Measurements from ENCODE around the gene PTK6. TPM values are rescaled to one million over a fixed set of nuclear protein-coding genes. Genes with fewer than 3 reads are reported as not detected.
A peak's percentile ranks its signal among the peaks of the same experiment; 100 is the strongest.

Gene PTK6
- total RNA-seq = under 1 TPM; 0.19 to 0.30 TPM
- polyA plus RNA-seq = 1 to 10 TPM in 1 of 2 donors, under 1 TPM in 1; 0.10 to 4.6 TPM
- long read RNA-seq, donor 1 = 0 reads
- long read RNA-seq, donor 2, partial matches to known transcripts = 0 of 2 reads
- long read RNA-seq, donor 2, other reads (novel, unspliced or antisense) = 2 of 2 reads

DNA sequence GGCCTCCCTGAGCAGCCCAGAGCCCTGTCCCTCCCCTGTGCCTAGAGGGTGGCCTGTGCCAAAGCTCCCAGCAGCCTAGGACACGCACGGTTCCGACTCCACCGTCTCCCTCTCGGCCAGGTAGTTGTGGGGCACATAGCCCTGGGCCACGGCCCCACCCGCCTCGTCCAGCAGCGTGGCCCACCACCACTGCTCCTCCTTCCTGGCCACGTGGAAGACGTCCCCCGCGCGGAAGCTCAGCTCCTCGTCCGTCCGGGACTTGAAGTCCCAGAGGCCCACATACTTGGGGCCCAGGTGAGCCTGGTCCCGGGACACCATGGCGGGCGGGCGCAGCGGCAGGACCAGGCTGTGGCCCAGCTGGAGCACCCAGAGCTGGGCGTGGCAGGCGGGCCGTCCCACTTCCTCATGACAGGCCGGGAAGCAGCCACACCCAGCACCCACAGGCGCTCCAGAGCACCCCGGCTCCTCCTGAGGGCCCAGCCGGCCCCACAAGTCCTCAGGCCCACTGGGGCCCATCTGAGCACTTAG is at the start of gene PTK6:
Gene PTK6, minus strand, starts transcription at position 380 of the 528 bp plus-strand sequence. Its CDS starts 62 bp downstream, at position 318.
- Histone ChIP-seq H3K36me3 (ENCODE audit: control insufficient read depth in 1 of 2, insufficient read depth in 2 of 2, low read length in 1 of 2) (no peaks in the 10 kb centered on the region), H3K9me3 (ENCODE audit: control insufficient read depth, low read length) (no peaks in the 10 kb centered on the region), H3K4me3 (ENCODE audit: low read length in 2 of 2) (no peak within 1 kb of the TSS), H3K4me1 (ENCODE audit: control insufficient read depth in 1 of 2, insufficient read depth in 2 of 2, low read length in 2 of 2) (no peaks in the 10 kb centered on the region), H3K27ac (ENCODE audit: low read depth in 1 of 2, low read length in 2 of 2) (no peak within 1 kb of the TSS), H3K27me3 (ENCODE audit: control insufficient read depth in 1 of 2, insufficient read depth in 2 of 2, low read length in 1 of 2) (no peaks in the 10 kb centered on the region)
- intact Hi-C loops (cut with DNase I) = loop anchor here (2.0 to 10.0 kb wide), 4 partner anchors 118 to 438 kb away; partner anchors contain the start of genes ABHD16B (in 1 of the 2), RTEL1 (in 1 of the 2) and STMN3 (in 1 of the 2)
- WGBS, 2 donors = 82 to 84% methylated on average over 26 to 29 of the region's 29 CpGs
- peak in 1 of 2 donors; percentile 79 for DNase-seq
- peak; percentile 13 for ATAC-seq (ENCODE audit: low FRiP score)

DNA sequence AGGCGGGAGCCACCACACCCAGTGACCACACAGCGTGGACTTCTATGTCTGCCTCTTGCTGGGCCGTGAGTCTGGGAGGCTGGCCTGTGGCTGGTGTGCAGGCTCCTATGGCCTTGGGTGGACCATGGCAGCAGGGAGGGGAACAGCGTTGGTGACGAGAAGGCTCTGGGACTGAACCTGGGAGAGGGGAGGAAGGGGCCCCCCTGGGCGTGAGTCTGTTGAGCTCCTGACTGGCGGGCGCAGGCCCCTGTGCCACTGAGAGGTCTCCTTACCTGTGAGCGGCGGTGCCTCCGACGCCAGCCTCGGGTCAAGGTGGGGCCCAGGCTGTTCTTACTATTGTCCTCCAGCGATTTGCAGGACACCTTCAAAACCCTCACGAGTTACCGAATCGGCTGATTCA is 49.6 kb upstream of the PTK6 start:
- H3K27ac ChIP-seq (ENCODE audit: low read depth in 1 of 2, low read length in 2 of 2) = no peak overlapping the region
- no peak overlapping the region for H3K4me3 ChIP-seq (ENCODE audit: low read length in 2 of 2)
- peaks cover 0 to 11% of the 10 kb centered on the region in 2 donors for H3K36me3 ChIP-seq (ENCODE audit: control insufficient read depth in 1 of 2, insufficient read depth in 2 of 2, low read length in 1 of 2)
- WGBS, 2 donors = 88 to 92% methylated on average over 17 of the region's 17 CpGs
- no peaks in the 10 kb centered on the region for H3K4me1 ChIP-seq (ENCODE audit: control insufficient read depth in 1 of 2, insufficient read depth in 2 of 2, low read length in 2 of 2)
- no peak for ATAC-seq (ENCODE audit: low FRiP score)
- H3K9me3 ChIP-seq (ENCODE audit: control insufficient read depth, low read length) = no peaks in the 10 kb centered on the region
- no peaks in the 10 kb centered on the region for H3K27me3 ChIP-seq (ENCODE audit: control insufficient read depth in 1 of 2, insufficient read depth in 2 of 2, low read length in 1 of 2)
- DNase-seq = peak in 1 of 2 donors; percentile 74
- intact Hi-C loops (cut with DNase I) = no loop called here

DNA sequence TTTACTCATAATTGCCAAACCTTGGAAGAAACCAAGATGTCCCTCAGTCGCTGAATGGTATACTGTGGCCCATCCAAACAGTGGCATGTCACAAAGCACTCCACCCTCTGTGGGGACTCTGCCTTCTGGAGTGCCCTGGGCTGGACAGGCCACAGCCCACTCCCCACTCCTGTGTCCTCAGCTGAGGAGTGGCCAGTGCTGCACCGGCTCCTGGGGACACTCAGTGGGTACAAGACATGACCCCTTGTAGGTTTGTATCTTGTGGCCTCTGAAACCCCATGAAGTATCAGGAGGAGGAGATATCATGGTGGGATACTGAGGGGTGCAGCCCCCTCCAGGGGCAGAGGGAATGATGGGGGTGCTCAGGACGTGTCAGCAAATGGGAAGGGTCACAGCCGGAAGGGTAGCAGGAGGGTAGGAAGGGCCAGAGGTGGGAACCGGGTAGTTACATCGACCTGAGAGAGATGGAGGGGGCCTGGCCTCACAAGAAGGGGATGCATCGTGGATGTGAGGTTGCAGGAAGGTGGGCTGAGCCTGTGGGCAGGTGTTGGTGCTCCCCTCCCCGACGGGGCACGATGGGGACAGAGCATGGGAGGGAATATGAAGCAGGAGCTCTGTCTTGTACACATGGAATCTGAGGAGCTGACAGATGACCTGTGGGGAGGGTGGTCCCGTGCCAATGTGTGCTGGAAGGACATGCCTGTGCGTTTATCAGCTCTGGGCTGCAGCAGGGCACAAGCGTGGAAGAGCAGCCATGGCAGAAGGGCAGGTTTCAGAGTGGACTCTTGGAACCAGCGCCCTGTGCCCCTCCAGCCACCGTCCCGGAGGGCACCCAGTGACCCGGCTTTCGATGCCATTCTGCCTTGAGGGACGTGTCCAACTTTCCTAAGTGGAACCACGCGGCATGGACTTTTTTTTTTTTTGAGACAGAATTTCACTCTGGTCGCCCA is 48.7 kb upstream of the PTK6 start:
- ATAC-seq (ENCODE audit: low FRiP score) (no peak), DNase-seq (peak in 1 of 2 donors; percentile 45)
- 75 to 77% methylated on average over 22 of the region's 22 CpGs for WGBS, 2 donors

DNA sequence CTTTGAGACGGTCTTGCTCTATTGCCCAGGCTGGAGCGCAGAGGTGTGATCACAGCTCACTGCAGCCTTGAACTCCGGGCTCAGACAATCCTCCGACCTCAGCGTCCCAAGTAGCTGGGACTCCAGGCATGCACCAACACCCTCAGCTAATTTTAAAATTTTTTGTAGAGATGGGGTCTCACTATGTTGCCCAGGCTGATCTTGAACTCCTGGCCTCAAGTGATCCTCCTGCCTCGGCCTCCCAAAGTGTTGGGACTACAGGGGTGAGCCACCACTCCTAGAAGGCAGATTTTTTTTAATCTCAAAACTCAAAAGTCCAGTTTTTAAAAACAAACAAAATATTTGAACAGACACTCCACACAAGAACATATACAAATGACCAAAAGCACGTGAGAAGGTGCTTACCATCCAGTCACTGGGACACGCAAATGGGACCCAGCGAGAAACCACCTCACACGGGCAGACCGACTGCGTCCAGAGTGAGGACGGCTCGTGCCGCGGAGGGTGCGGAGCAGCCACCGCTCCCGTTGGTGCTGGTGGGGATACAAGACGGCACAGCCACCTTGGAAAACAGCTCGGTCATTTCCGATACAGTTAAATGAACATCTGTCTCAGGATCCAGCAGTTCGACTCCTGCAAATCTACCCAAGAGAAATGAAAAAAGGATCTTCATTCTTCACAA is 45.3 kb upstream of the PTK6 start:
- Histone ChIP-seq H3K36me3 (ENCODE audit: control insufficient read depth in 1 of 2, insufficient read depth in 2 of 2, low read length in 1 of 2) (no peaks in the 10 kb centered on the region), H3K9me3 (ENCODE audit: control insufficient read depth, low read length) (no peaks in the 10 kb centered on the region), H3K4me3 (ENCODE audit: low read length in 2 of 2) (no peak overlapping the region), H3K27me3 (ENCODE audit: control insufficient read depth in 1 of 2, insufficient read depth in 2 of 2, low read length in 1 of 2) (no peaks in the 10 kb centered on the region), H3K27ac (ENCODE audit: low read depth in 1 of 2, low read length in 2 of 2) (no peak overlapping the region), H3K4me1 (ENCODE audit: control insufficient read depth in 1 of 2, insufficient read depth in 2 of 2, low read length in 2 of 2) (no peaks in the 10 kb centered on the region)
- intact Hi-C loops (cut with DNase I) = no loop called here
- 84 to 88% methylated on average over 23 of the region's 23 CpGs for WGBS, 2 donors
- ATAC-seq (ENCODE audit: low FRiP score) (no peak), DNase-seq (no peak)

More for the DNA sequence above, 48.7 kb upstream of the PTK6 start:
- Histone ChIP-seq H3K4me3 (ENCODE audit: low read length in 2 of 2) (no peak overlapping the region), H3K27ac (ENCODE audit: low read depth in 1 of 2, low read length in 2 of 2) (no peak overlapping the region), H3K9me3 (ENCODE audit: control insufficient read depth, low read length) (no peaks in the 10 kb centered on the region), H3K4me1 (ENCODE audit: control insufficient read depth in 1 of 2, insufficient read depth in 2 of 2, low read length in 2 of 2) (no peaks in the 10 kb centered on the region), H3K27me3 (ENCODE audit: control insufficient read depth in 1 of 2, insufficient read depth in 2 of 2, low read length in 1 of 2) (no peaks in the 10 kb centered on the region), H3K36me3 (ENCODE audit: control insufficient read depth in 1 of 2, insufficient read depth in 2 of 2, low read length in 1 of 2) (peaks cover 0 to 8% of the 10 kb centered on the region in 2 donors)
- intact Hi-C loops (cut with DNase I) = no loop called here

DNA sequence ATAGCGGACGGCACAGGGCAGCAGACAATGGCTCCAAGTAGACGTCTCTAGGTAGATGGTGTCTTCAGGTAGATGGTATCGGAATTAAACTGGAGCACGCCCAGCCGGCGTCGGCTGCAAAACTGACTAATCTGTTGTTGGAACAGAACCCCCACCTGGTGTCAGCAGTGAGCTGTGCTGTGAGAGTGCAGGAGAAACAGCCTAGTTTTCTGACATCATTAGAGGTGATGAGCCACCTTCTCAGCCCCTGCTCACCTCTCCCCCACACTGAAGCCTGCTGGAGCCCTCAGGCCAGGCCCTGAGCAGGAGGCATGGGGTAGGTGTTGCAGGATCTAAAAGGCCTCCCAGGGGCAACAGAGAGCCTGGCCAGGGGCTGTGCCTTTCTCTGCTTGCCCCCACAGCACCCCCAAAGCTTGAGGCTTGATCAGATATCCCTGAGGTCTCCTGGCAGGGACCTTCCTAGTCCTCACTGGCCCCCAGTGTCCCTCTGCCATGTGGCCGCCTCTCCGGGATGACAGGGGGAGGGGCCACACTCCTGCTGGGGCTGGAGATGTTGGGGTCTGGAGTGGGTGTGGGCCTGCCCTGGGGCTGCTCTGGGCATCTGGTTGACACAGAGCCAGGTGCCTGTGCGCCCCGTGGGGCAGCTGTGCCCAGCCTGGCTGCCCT is 43.8 kb upstream of the PTK6 start:
- DNase-seq = peak in 1 of 2 donors; percentile 45

DNA sequence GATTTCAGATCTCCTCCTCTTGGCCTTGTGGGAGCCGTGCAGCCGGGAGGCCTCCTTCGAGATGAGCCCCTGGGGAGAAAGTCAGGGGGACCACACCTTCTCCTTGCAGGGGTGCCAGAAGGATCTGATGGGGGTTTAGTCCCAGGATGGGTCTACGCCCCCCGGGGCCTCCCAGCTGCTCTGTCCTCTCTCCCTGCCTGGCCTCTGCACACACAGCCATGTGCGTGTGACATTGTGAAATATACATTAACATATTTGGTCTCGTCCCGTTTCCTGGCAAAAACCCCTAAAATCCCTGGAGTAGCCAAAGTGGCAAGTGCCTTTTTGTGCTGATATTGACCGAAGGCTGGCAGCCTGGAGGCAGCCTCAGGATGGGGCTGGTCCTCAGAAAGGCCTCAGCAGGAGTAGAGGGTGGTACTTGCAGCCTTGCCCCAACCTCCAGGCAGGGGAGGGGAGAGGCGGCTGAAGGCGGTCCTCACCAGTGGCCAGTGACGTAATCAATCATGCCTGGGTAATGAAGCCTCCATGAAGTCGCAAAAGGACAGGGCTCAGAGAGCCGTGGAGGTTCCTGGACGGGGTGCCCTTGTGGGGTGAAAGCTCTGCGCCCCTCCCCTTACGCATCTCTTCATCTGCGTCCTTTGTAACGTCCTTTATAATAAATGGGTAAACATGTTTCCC is 42.0 kb upstream of the PTK6 start:
- DNase-seq = no peak
- H3K4me1 ChIP-seq (ENCODE audit: control insufficient read depth in 1 of 2, insufficient read depth in 2 of 2, low read length in 2 of 2) = no peaks in the 10 kb centered on the region
- H3K4me3 ChIP-seq (ENCODE audit: low read length in 2 of 2) = no peak overlapping the region
- H3K27me3 ChIP-seq (ENCODE audit: control insufficient read depth in 1 of 2, insufficient read depth in 2 of 2, low read length in 1 of 2) = no peaks in the 10 kb centered on the region
- intact Hi-C loops (cut with DNase I) = no loop called here
- H3K36me3 ChIP-seq (ENCODE audit: control insufficient read depth in 1 of 2, insufficient read depth in 2 of 2, low read length in 1 of 2) = no peaks in the 10 kb centered on the region
- 65 to 66% methylated on average over 19 of the region's 19 CpGs for WGBS, 2 donors
- H3K9me3 ChIP-seq (ENCODE audit: control insufficient read depth, low read length) = no peaks in the 10 kb centered on the region
- no peak overlapping the region for H3K27ac ChIP-seq (ENCODE audit: low read depth in 1 of 2, low read length in 2 of 2)
- ATAC-seq (ENCODE audit: low FRiP score) = no peak

More for the DNA sequence above, 43.8 kb upstream of the PTK6 start:
- ATAC-seq (ENCODE audit: low FRiP score) = no peak
- intact Hi-C loops (cut with DNase I) = no loop called here
- Histone ChIP-seq H3K27ac (ENCODE audit: low read depth in 1 of 2, low read length in 2 of 2) (no peak overlapping the region), H3K9me3 (ENCODE audit: control insufficient read depth, low read length) (no peaks in the 10 kb centered on the region), H3K4me3 (ENCODE audit: low read length in 2 of 2) (no peak overlapping the region), H3K36me3 (ENCODE audit: control insufficient read depth in 1 of 2, insufficient read depth in 2 of 2, low read length in 1 of 2) (no peaks in the 10 kb centered on the region), H3K4me1 (ENCODE audit: control insufficient read depth in 1 of 2, insufficient read depth in 2 of 2, low read length in 2 of 2) (no peaks in the 10 kb centered on the region), H3K27me3 (ENCODE audit: control insufficient read depth in 1 of 2, insufficient read depth in 2 of 2, low read length in 1 of 2) (no peaks in the 10 kb centered on the region)
- WGBS, 2 donors = 69 to 71% methylated on average over 12 of the region's 12 CpGs

DNA sequence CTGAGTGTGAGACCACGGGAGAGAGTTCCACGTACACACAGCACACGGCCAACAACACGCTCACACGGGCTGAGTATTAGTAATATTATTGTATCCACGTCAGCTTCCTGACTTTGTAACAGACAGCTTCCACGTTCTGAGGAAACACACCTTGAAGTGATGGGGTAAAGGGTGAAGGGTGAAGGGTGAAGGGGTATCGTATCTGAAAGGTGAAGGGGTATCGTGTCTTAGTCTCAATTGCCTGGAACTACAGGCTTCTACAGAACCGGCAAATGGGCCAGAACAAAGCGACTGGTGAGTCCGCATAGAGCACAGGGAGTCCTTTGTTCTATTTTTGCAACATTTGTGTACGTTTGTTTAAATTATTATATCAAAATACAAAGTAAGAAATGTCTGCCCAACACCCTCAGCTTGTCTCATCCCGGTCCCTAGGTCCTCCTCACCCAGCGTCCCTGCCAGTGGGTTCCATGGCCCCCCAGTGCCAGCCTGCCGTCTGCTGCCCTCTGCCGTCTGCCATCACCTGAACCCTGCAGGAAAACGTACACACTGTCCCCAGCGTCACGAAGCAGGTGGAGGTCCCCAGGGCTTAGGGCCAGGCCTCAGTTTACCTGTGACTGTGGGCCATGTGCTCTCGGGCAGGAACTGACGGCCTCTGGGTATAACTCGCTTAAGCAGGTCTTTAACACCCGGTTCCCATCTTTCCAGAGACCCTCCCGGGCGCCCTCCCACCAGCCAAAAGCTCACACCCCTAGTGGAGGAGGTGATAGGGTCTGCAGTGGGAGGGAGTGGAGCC is 41.2 kb upstream of the PTK6 start:
- intact Hi-C loops (cut with DNase I) = no loop called here
- DNase-seq = no peak
- no peaks in the 10 kb centered on the region for H3K4me1 ChIP-seq (ENCODE audit: control insufficient read depth in 1 of 2, insufficient read depth in 2 of 2, low read length in 2 of 2)
- H3K9me3 ChIP-seq (ENCODE audit: control insufficient read depth, low read length) = no peaks in the 10 kb centered on the region
- no peak overlapping the region for H3K4me3 ChIP-seq (ENCODE audit: low read length in 2 of 2)
- H3K27me3 ChIP-seq (ENCODE audit: control insufficient read depth in 1 of 2, insufficient read depth in 2 of 2, low read length in 1 of 2) = no peaks in the 10 kb centered on the region
- WGBS, 2 donors = 78 to 79% methylated on average over 26 of the region's 26 CpGs
- ATAC-seq (ENCODE audit: low FRiP score) = no peak
- H3K27ac ChIP-seq (ENCODE audit: low read depth in 1 of 2, low read length in 2 of 2) = no peak overlapping the region
- no peaks in the 10 kb centered on the region for H3K36me3 ChIP-seq (ENCODE audit: control insufficient read depth in 1 of 2, insufficient read depth in 2 of 2, low read length in 1 of 2)

All from aorta (tissue), 5 donors.